SK-N-SH treated with all-trans-retinoic acid at 6 μM for 48 hours (cell line): ENCODE results near the gene TKTL1.
"Not testable (repeated sequence)": the region's sequence is repeated elsewhere in the genome, so short reads cannot be mapped to it uniquely, and the experiment has no call there.

Source experiments
- ATAC-seq: fragments of 200-7000 bp; cut with Tn5 transposase; 3 replicates; pipeline ENCODE4 v1.9.1; 2020; ENCODE audit warnings: mild to moderate bottlenecking, moderate library complexity
- ARNTL ChIP-seq: fragments of 450-650 bp; formaldehyde crosslinking; IDR thresholded peaks from 2 replicates; pipeline ENCODE4 v1.5.0; 2020; ENCODE audit warnings: low read depth, mild to moderate bottlenecking, moderate library complexity, borderline replicate concordance
- BACH2 ChIP-seq: fragments of 250-450 bp; sonication (Bioruptor Pico); IDR thresholded peaks from 2 replicates; pipeline ENCODE4 v1.9.0; 2021; ENCODE audit warnings: mild to moderate bottlenecking, borderline replicate concordance
- CSDC2 ChIP-seq: fragments of 250-450 bp; sonication (Bioruptor Pico); IDR thresholded peaks from 2 replicates; pipeline ENCODE4 v1.5.0; 2020; ENCODE audit warnings: mild to moderate bottlenecking, moderate library complexity
- ESRRG ChIP-seq: fragments of 250-450 bp; sonication (Bioruptor Pico); IDR thresholded peaks from 2 replicates; pipeline ENCODE4 v1.6.1; 2021; ENCODE audit warnings: mild to moderate bottlenecking
- ISL1 ChIP-seq: fragments of 250-450 bp; sonication (Bioruptor Pico); IDR thresholded peaks from 2 replicates; pipeline ENCODE4 v2.1.2; 2022; ENCODE audit warnings: mild to moderate bottlenecking, moderate library complexity
- OSR1 ChIP-seq: fragments of 250-450 bp; sonication (Bioruptor Pico); IDR thresholded peaks from 2 replicates; pipeline ENCODE4 v1.8.0; 2022; ENCODE audit warnings: moderate library complexity, mild to moderate bottlenecking, inconsistent platforms
- PPARA ChIP-seq: fragments of 250-450 bp; sonication (Bioruptor Pico); IDR thresholded peaks from 2 replicates; pipeline ENCODE4 v1.5.0; 2020; ENCODE audit warnings: mild to moderate bottlenecking, borderline replicate concordance
- RARB ChIP-seq: fragments of 250-450 bp; sonication (Bioruptor Pico); IDR thresholded peaks from 2 replicates; pipeline ENCODE4 v1.8.0; 2021; ENCODE audit warnings: mild to moderate bottlenecking, moderate library complexity
- SNAI2 ChIP-seq: fragments of 250-450 bp; sonication (Bioruptor Pico); IDR thresholded peaks from 2 replicates; pipeline ENCODE4 v1.5.0; 2020; ENCODE audit warnings: mild to moderate bottlenecking, moderate library complexity
- TCF4 ChIP-seq: fragments of 250-450 bp; sonication (Bioruptor Pico); IDR thresholded peaks from 2 replicates; pipeline ENCODE4 v1.8.0; 2021; ENCODE audit warnings: mild to moderate bottlenecking, moderate library complexity, borderline replicate concordance
- TOX ChIP-seq: fragments of 250-450 bp; sonication (Bioruptor Pico); IDR thresholded peaks from 2 replicates; pipeline ENCODE4 v1.8.0; 2021; ENCODE audit warnings: mild to moderate bottlenecking, moderate library complexity, borderline replicate concordance
- ZC3H10 ChIP-seq: fragments of 250-450 bp; sonication (Bioruptor Pico); IDR thresholded peaks from 2 replicates; pipeline ENCODE4 v1.5.1; 2021; ENCODE audit warnings: mild to moderate bottlenecking, moderate library complexity
- ZFP3 ChIP-seq: fragments of 250-450 bp; sonication (Bioruptor Pico); IDR thresholded peaks from 2 replicates; pipeline ENCODE4 v1.5.0; 2020; ENCODE audit warnings: mild to moderate bottlenecking, moderate library complexity
- ZFP30 ChIP-seq: fragments of 450-650 bp; formaldehyde crosslinking; IDR thresholded peaks from 2 replicates; pipeline ENCODE4 v1.5.0; 2022; ENCODE audit warnings: mild to moderate bottlenecking, moderate library complexity
- ZNF565 ChIP-seq: fragments of 450-650 bp; formaldehyde crosslinking; conservative IDR thresholded peaks from 2 replicates; pipeline ENCODE4 v1.5.0; 2020; ENCODE audit warnings: low read depth, mild to moderate bottlenecking, moderate library complexity
- ZNF70 ChIP-seq: fragments of 450-650 bp; formaldehyde crosslinking; IDR thresholded peaks from 2 replicates; pipeline ENCODE4 v1.5.0; 2020; ENCODE audit warnings: mild to moderate bottlenecking, moderate library complexity
- ZNF8 ChIP-seq: fragments of 450-650 bp; formaldehyde crosslinking; IDR thresholded peaks from 2 replicates; pipeline ENCODE4 v1.5.0; 2020; ENCODE audit warnings: mild to moderate bottlenecking, moderate library complexity
- TF ChIP-seq, protein P1 (sequence below): fragments of 250-450 bp; sonication (Bioruptor Pico); IDR thresholded peaks from 2 replicates; pipeline ENCODE4 v1.5.1; 2020; ENCODE audit warnings: low read depth, mild to moderate bottlenecking, moderate library complexity
- TF ChIP-seq, protein P2 (sequence below): fragments of 250-450 bp; sonication (Bioruptor Pico); IDR thresholded peaks from 2 replicates; pipeline ENCODE4 v1.5.1; 2021; ENCODE audit warnings: mild to moderate bottlenecking, moderate library complexity
- TF ChIP-seq, protein P3 (sequence below): fragments of 250-450 bp; sonication (Bioruptor Pico); IDR thresholded peaks from 2 replicates; pipeline ENCODE4 v1.8.0; 2021; ENCODE audit warnings: low read depth, mild to moderate bottlenecking, moderate library complexity, borderline replicate concordance
- TF ChIP-seq, protein P4 (sequence below): fragments of 250-450 bp; sonication (Bioruptor Pico); IDR thresholded peaks from 2 replicates; pipeline ENCODE4 v1.5.0; 2020; ENCODE audit warnings: mild to moderate bottlenecking, moderate library complexity

The TKTL1 gene

DNA sequence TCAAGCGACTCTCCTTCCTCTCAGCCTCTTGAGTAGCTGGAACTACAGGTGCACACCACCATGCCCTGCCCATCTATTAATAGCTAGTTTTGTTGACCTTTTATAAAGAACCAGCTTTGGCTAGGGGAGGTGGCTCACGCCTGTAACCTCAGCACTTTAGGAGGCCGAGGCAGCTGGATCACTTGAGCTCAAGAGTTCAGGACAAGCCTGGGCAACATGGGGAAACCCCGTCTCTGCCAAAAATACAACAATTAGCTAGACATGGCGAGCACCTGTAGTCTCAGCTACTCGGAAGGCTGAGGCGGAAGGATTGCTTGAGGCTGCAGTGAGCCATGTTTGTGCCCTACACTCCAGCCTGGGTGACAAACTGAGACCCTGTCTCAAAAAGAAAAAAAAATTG is 2.7 kb downstream of the TKTL1 start:
- ATAC-seq: no peak
- TF ChIP-seq PPARA (CRISPR knock-in tag) (no peak), ZFP30 (CRISPR knock-in tag) (no peak), ESRRG (CRISPR knock-in tag) (no peak), TOX (CRISPR knock-in tag) (no peak), RARB (CRISPR knock-in tag) (no peak), ZNF8 (no peak), ISL1 (no peak), ARNTL (CRISPR knock-in tag) (no peak), ZNF70 (no peak)
- TF ChIP-seq, protein P1, sequence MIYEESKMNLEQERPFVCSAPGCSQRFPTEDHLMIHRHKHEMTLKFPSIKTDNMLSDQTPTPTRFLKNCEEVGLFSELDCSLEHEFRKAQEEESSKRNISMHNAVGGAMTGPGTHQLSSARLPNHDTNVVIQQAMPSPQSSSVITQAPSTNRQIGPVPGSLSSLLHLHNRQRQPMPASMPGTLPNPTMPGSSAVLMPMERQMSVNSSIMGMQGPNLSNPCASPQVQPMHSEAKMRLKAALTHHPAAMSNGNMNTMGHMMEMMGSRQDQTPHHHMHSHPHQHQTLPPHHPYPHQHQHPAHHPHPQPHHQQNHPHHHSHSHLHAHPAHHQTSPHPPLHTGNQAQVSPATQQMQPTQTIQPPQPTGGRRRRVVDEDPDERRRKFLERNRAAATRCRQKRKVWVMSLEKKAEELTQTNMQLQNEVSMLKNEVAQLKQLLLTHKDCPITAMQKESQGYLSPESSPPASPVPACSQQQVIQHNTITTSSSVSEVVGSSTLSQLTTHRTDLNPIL (CRISPR knock-in tag): no peak
- TF ChIP-seq, protein P2, sequence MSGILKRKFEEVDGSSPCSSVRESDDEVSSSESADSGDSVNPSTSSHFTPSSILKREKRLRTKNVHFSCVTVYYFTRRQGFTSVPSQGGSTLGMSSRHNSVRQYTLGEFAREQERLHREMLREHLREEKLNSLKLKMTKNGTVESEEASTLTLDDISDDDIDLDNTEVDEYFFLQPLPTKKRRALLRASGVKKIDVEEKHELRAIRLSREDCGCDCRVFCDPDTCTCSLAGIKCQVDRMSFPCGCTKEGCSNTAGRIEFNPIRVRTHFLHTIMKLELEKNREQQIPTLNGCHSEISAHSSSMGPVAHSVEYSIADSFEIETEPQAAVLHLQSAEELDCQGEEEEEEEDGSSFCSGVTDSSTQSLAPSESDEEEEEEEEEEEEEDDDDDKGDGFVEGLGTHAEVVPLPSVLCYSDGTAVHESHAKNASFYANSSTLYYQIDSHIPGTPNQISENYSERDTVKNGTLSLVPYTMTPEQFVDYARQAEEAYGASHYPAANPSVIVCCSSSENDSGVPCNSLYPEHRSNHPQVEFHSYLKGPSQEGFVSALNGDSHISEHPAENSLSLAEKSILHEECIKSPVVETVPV (CRISPR knock-in tag): no peak
- TF ChIP-seq, protein P3, sequence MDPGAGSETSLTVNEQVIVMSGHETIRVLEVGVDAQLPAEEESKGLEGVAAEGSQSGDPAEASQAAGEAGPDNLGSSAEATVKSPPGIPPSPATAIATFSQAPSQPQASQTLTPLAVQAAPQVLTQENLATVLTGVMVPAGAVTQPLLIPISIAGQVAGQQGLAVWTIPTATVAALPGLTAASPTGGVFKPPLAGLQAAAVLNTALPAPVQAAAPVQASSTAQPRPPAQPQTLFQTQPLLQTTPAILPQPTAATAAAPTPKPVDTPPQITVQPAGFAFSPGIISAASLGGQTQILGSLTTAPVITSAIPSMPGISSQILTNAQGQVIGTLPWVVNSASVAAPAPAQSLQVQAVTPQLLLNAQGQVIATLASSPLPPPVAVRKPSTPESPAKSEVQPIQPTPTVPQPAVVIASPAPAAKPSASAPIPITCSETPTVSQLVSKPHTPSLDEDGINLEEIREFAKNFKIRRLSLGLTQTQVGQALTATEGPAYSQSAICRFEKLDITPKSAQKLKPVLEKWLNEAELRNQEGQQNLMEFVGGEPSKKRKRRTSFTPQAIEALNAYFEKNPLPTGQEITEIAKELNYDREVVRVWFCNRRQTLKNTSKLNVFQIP (CRISPR knock-in tag): no peak
- TF ChIP-seq, all 23 proteins: peak for 0

DNA sequence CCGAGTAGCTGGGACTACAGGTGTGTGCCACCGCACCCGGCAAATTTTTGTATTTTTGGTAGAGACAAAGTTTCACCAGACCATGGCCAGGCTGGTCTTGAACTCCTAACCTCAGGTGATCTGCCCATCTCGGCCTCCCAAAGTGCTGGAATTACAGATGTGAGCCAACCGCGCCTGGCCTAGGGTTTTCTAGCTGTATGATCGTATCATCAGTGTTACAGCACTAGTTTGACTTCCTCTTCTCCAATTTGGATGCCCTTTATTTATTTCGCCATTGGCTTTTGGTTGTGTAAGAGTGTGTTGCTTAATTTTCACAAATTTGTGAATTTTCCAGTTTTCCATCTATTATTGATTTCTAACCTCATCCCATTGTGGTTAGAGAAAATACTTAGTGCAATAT is 5.2 kb downstream of the TKTL1 start:
- no peak for ATAC-seq
- TF ChIP-seq BACH2 (CRISPR knock-in tag) (no peak), SNAI2 (CRISPR knock-in tag) (no peak), TCF4 (CRISPR knock-in tag) (no peak), OSR1 (CRISPR knock-in tag) (no peak), ZC3H10 (CRISPR knock-in tag) (no peak), ZNF565 (CRISPR knock-in tag) (no peak)

DNA sequence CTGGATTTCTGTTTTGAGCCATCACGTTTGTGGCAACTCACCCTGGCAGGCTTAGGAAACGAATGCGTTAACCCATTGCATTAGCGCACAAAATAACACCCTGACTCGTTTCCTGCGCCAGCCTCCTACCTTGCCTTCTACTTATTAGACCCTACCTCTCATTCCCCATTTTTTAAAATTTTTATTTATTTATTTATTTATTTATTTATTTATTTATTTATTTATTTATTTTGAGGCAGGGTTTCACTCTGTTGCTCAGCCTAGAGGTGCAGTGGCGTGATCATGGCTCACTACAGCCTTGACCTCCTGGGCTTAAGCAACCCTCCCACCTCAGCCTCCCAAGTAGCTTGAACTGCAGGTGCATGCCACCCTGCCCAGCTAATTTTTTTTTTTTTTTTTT is 7.4 kb downstream of the TKTL1 start:
- ATAC-seq: not testable (repeated sequence)

DNA sequence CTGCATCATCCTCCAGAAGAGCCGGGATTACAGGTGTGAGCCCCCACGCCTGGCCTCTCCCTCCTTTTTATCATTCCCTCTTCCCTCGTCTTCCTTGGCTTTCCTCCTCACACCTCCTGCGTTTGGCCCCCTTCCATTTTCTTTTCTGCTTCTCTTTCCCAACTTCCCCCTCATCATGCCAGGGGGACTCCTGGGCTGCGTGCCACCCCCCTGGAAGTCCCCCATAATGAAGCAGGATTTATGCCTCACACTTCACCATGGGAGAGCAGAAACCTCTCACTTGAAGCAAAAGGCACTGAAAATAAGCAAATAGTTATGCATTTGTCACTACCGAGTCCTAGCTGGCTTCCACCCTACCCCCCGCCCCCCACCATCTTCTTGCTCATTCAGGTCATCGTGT is 7.9 kb downstream of the TKTL1 start:
- ATAC-seq: no peak
- no peak for TF ChIP-seq CSDC2 (CRISPR knock-in tag)
- TF ChIP-seq, protein P4, sequence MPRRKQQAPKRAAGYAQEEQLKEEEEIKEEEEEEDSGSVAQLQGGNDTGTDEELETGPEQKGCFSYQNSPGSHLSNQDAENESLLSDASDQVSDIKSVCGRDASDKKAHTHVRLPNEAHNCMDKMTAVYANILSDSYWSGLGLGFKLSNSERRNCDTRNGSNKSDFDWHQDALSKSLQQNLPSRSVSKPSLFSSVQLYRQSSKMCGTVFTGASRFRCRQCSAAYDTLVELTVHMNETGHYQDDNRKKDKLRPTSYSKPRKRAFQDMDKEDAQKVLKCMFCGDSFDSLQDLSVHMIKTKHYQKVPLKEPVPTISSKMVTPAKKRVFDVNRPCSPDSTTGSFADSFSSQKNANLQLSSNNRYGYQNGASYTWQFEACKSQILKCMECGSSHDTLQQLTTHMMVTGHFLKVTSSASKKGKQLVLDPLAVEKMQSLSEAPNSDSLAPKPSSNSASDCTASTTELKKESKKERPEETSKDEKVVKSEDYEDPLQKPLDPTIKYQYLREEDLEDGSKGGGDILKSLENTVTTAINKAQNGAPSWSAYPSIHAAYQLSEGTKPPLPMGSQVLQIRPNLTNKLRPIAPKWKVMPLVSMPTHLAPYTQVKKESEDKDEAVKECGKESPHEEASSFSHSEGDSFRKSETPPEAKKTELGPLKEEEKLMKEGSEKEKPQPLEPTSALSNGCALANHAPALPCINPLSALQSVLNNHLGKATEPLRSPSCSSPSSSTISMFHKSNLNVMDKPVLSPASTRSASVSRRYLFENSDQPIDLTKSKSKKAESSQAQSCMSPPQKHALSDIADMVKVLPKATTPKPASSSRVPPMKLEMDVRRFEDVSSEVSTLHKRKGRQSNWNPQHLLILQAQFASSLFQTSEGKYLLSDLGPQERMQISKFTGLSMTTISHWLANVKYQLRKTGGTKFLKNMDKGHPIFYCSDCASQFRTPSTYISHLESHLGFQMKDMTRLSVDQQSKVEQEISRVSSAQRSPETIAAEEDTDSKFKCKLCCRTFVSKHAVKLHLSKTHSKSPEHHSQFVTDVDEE (CRISPR knock-in tag): no peak
- no peak for TF ChIP-seq ZC3H10 (CRISPR knock-in tag)
- no peak for TF ChIP-seq ZFP30 (CRISPR knock-in tag)
- no peak for TF ChIP-seq ZFP3 (CRISPR knock-in tag)
- no peak for TF ChIP-seq ZNF565 (CRISPR knock-in tag)
- no peak for TF ChIP-seq RARB (CRISPR knock-in tag)

DNA sequence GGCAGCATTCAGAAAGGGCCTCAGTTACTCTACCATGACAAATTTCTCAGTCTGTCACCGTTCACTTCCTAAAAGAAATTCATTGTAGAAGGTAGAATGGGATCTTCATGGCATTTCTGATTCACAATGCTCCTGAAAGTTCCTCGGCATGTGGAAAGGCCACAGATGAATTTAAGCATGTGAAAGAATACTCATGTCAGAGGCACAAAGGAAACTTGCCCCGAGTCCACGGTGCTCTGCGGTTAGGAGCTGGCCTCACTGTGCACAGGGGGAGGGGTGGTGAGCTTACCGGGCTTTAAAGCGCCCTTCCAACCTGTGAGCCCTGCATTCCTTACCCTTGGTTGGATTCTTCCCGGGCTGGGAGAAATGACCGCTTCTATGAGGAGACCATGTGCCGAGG is 9.3 kb downstream of the TKTL1 start:
- no peak for ATAC-seq
- TF ChIP-seq OSR1 (CRISPR knock-in tag) (no peak), TCF4 (CRISPR knock-in tag) (no peak), ZNF565 (CRISPR knock-in tag) (no peak), TOX (CRISPR knock-in tag) (no peak), RARB (CRISPR knock-in tag) (no peak)
- TF ChIP-seq, protein P1 (CRISPR knock-in tag): no peak
